ENCODE results near the gene THAP3. TPM values are rescaled to one million over a fixed set of nuclear protein-coding genes. Genes with fewer than 3 reads are reported as not detected.

Gene THAP3
- polyA plus RNA-seq, 4 donors = 15.1 to 25.8 (median 16.3) TPM

- no peak for DNase-seq (ENCODE audit: low read depth in 4 of 4, low spot score in 3 of 4)
Measured at GRCh38 chr1:6666696-6667095, 42.0 kb downstream of the THAP3 start.

- DNase-seq (ENCODE audit: low read depth in 4 of 4, low spot score in 3 of 4) = no peak
Measured at GRCh38 chr1:6667139-6667538, 42.5 kb downstream of the THAP3 start.

- no peak for DNase-seq (ENCODE audit: low read depth in 4 of 4, low spot score in 3 of 4)
Measured at GRCh38 chr1:6668503-6668902, 43.8 kb downstream of the THAP3 start.

GRCh38 chr1:6672558-6672957 lies 47.9 kb downstream of the THAP3 start:
- no peak for DNase-seq (ENCODE audit: low read depth in 4 of 4, low spot score in 3 of 4)

GRCh38 chr1:6673816-6674398 lies 49.2 kb downstream of the THAP3 start:
- DNase-seq (ENCODE audit: low read depth in 4 of 4, low spot score in 3 of 4) = no peak

- no peak for DNase-seq (ENCODE audit: low read depth in 4 of 4, low spot score in 3 of 4)
Measured at GRCh38 chr1:6674771-6675170, 50.1 kb downstream of the THAP3 start.

GRCh38 chr1:6675941-6676340 lies 51.3 kb downstream of the THAP3 start:
- DNase-seq (ENCODE audit: low read depth in 4 of 4, low spot score in 3 of 4) = no peak

Other genes with a start within 250 kb of the THAP3 start
- gene ACOT7, start 231.1 kb upstream of the THAP3 start, polyA plus RNA-seq (ENCODE audit: insufficient read length in 4 of 4) = 10 to 100 TPM; 18.2 to 34.2 (median 27.5) TPM
- under 1 TPM; 0.08 to 0.69 (median 0.34) TPM for gene HES2, start 204.9 kb upstream of the THAP3 start, polyA plus RNA-seq (ENCODE audit: insufficient read length in 4 of 4)
- 10 to 100 TPM in 3 of 4 donors, 1 to 10 TPM in 1; 7.6 to 23.5 (median 11.8) TPM for gene ESPN, start 200.1 kb upstream of the THAP3 start, polyA plus RNA-seq (ENCODE audit: insufficient read length in 4 of 4)
- gene TNFRSF25, start 158.7 kb upstream of the THAP3 start, polyA plus RNA-seq (ENCODE audit: insufficient read length in 4 of 4) = 10 to 100 TPM in 3 of 4 donors, 1 to 10 TPM in 1; 8.8 to 27.7 (median 12.4) TPM
- 10 to 100 TPM; 10.9 to 23.5 (median 14.0) TPM for gene PLEKHG5, start 133.2 kb upstream of the THAP3 start, polyA plus RNA-seq (ENCODE audit: insufficient read length in 4 of 4)
- gene NOL9, start 70.4 kb upstream of the THAP3 start, polyA plus RNA-seq (ENCODE audit: insufficient read length in 4 of 4) = 10 to 100 TPM; 15.5 to 23.1 (median 19.3) TPM
- gene TAS1R1, start 69.6 kb upstream of the THAP3 start, polyA plus RNA-seq (ENCODE audit: insufficient read length in 4 of 4) = under 1 TPM in 2 of 4 donors, not detected in 2; 0.06 to 0.15 TPM
- 10 to 100 TPM; 19.3 to 50.7 (median 27.3) TPM for gene ZBTB48, start 44.9 kb upstream of the THAP3 start, polyA plus RNA-seq (ENCODE audit: insufficient read length in 4 of 4)
- gene KLHL21, start 22.0 kb upstream of the THAP3 start, polyA plus RNA-seq (ENCODE audit: insufficient read length in 4 of 4) = 10 to 100 TPM; 11.5 to 18.3 (median 13.3) TPM
- 10 to 100 TPM; 24.5 to 32.8 (median 26.1) TPM for gene PHF13, start 11.1 kb upstream of the THAP3 start, polyA plus RNA-seq (ENCODE audit: insufficient read length in 4 of 4)
- 10 to 100 TPM; 31.1 to 73.4 (median 61.8) TPM for gene DNAJC11, start 76.9 kb downstream of the THAP3 start, polyA plus RNA-seq (ENCODE audit: insufficient read length in 4 of 4)
- 10 to 100 TPM; 50.7 to 99.9 (median 87.8) TPM for gene CAMTA1, start 160.6 kb downstream of the THAP3 start, polyA plus RNA-seq (ENCODE audit: insufficient read length in 4 of 4)